Natural killer cell (primary cell): Measurements from ENCODE around the gene ZNF280C. TPM values are rescaled to one million over a fixed set of nuclear protein-coding genes. Genes with fewer than 3 reads are reported as not detected.

Source experiments
- ATAC-seq, 3 donors: fragments of 150-1000 bp in 2 of 3; fragments of 200-7000 bp in 1 of 3; cut with Tn5 transposase; 1 replicate in 1 of 3; 2 replicates in 2 of 3; pipeline ENCODE4 v1.10.0; 2021; ENCODE audit warnings: mild to moderate bottlenecking in 2 of 3, moderate library complexity in 2 of 3
- DNase-seq, 2 donors: peaks; one replicate each; pipeline versions ENCODE4 v3.0.0 to v3.0.0-alpha.2; 2013 to 2021; ENCODE audit warnings: mixed read lengths in 1 of 2
- H3K27ac ChIP-seq: one replicate; pipeline ENCODE4 v1.5.1; 2013; ENCODE audit warnings: mild to moderate bottlenecking, low read length
- H3K27me3 ChIP-seq: one replicate; pipeline ENCODE4 v1.6.1; 2013; ENCODE audit warnings: low read length; ENCODE audit not compliant: control insufficient read depth, insufficient read depth
- H3K36me3 ChIP-seq: one replicate; pipeline ENCODE4 v1.6.1; 2013; ENCODE audit warnings: low read length; ENCODE audit not compliant: control insufficient read depth, insufficient read depth
- H3K4me1 ChIP-seq: one replicate; pipeline ENCODE4 v1.6.1; 2013; ENCODE audit warnings: low read length; ENCODE audit not compliant: control insufficient read depth, insufficient read depth
- H3K4me3 ChIP-seq: one replicate; pipeline ENCODE4 v1.5.1; 2013; ENCODE audit warnings: low read length
- H3K9me3 ChIP-seq: one replicate; pipeline ENCODE4 v1.6.1; 2013; ENCODE audit warnings: low read length; ENCODE audit not compliant: control insufficient read depth, insufficient read depth
- H3K27ac Mint-ChIP-seq, 2 donors: one replicate each; pipeline ENCODE4 v1.8.0; 2022; ENCODE audit warnings: mild to moderate bottlenecking in 2 of 2, mixed read lengths in 2 of 2, moderate library complexity in 1 of 2
- H3K27me3 Mint-ChIP-seq, 2 donors: one replicate each; pipeline ENCODE4 v1.8.0; 2022; ENCODE audit warnings: low read depth in 2 of 2, mixed read lengths in 2 of 2
- H3K36me3 Mint-ChIP-seq: one replicate; pipeline ENCODE4 v1.8.0; 2022; ENCODE audit warnings: mixed read lengths
- H3K4me1 Mint-ChIP-seq, 2 donors: one replicate each; pipeline ENCODE4 v1.8.0; 2022; ENCODE audit warnings: mixed read lengths in 2 of 2
- H3K4me3 Mint-ChIP-seq: one replicate; pipeline ENCODE4 v1.8.0; 2022; ENCODE audit warnings: mild to moderate bottlenecking, moderate library complexity, mixed read lengths
- H3K9me3 Mint-ChIP-seq, 2 donors: one replicate each; pipeline ENCODE4 v1.8.0; 2022; ENCODE audit warnings: mixed read lengths in 2 of 2
- WGBS: methylation state at CpG from one replicate; pipeline ENCODE4 v1.1.7; 2013; ENCODE audit warnings: missing lambda C conversion rate; ENCODE audit not compliant: insufficient coverage; 5-methylcytosine and 5-hydroxymethylcytosine counted together
- intact Hi-C: fragments of 100-400 bp; cut with micrococcal nuclease; formaldehyde crosslinking; loops from one replicate; pipeline ENCODE4 v1.14.2; 2022
- total RNA-seq, 4 donors: library from RNA; stranded (reverse); fragments of 120-200 nt in 1 of 4; gene quantifications; one replicate each; pipeline versions ENCODE4 v1.2.3 to v1.2.4, GENCODE V29; 2013 to 2022
- TF ChIP-seq, protein P1 (sequence below): fragments of 200-600 bp; IDR thresholded peaks from one replicate; pipeline ENCODE4 v1.8.0; 2022; ENCODE audit warnings: antibody characterized with exemption

The ZNF280C gene
- total RNA-seq, 3 donors from 2014 or later (not counting 1 experiment from before 2014, with no cell fraction given): 5.5 to 6.0 (median 5.8) TPM

DNA sequence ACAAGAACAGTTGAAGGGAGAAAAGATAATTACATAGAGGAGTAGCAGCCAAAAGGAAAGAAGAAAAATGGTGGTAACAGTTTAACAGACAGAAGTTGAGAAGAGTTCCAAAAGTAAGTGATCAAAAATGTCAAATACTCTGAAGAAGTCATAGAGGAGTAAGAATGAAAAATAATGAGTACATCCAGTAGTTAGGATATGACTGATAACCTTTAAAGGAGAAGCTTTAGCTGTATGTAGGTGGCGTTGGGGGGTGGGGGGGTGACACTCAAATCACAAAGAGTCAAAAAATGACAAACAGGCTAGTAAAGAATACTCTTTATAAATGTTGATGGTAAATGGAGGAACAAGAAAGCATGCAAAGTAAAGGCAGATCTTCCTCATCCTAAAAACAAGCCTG lies 56.3 kb downstream of the ZNF280C start:
- H3K27ac Mint-ChIP-seq: no peak overlapping the region
- no peak overlapping the region for H3K27ac ChIP-seq
- H3K36me3 ChIP-seq: peaks cover 3% of the 10 kb centered on the region
- no CpG with 5 or more reads among the region's 1 CpG for WGBS
- intact Hi-C loops: no loop called here
- H3K9me3 Mint-ChIP-seq: no peaks in the 10 kb centered on the region
- ATAC-seq (no peak), DNase-seq (no peak)
- no peaks in the 10 kb centered on the region for H3K4me1 ChIP-seq
- peaks cover 0 to 7% of the 10 kb centered on the region in 2 donors for H3K27me3 Mint-ChIP-seq
- no peak overlapping the region for H3K4me3 Mint-ChIP-seq
- H3K4me3 ChIP-seq: no peak overlapping the region
- H3K9me3 ChIP-seq: no peaks in the 10 kb centered on the region
- H3K36me3 Mint-ChIP-seq: peaks cover 7% of the 10 kb centered on the region
- TF ChIP-seq, protein P1, sequence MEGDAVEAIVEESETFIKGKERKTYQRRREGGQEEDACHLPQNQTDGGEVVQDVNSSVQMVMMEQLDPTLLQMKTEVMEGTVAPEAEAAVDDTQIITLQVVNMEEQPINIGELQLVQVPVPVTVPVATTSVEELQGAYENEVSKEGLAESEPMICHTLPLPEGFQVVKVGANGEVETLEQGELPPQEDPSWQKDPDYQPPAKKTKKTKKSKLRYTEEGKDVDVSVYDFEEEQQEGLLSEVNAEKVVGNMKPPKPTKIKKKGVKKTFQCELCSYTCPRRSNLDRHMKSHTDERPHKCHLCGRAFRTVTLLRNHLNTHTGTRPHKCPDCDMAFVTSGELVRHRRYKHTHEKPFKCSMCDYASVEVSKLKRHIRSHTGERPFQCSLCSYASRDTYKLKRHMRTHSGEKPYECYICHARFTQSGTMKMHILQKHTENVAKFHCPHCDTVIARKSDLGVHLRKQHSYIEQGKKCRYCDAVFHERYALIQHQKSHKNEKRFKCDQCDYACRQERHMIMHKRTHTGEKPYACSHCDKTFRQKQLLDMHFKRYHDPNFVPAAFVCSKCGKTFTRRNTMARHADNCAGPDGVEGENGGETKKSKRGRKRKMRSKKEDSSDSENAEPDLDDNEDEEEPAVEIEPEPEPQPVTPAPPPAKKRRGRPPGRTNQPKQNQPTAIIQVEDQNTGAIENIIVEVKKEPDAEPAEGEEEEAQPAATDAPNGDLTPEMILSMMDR: no peak
- no peaks in the 10 kb centered on the region for H3K4me1 Mint-ChIP-seq
- no peaks in the 10 kb centered on the region for H3K27me3 ChIP-seq

DNA sequence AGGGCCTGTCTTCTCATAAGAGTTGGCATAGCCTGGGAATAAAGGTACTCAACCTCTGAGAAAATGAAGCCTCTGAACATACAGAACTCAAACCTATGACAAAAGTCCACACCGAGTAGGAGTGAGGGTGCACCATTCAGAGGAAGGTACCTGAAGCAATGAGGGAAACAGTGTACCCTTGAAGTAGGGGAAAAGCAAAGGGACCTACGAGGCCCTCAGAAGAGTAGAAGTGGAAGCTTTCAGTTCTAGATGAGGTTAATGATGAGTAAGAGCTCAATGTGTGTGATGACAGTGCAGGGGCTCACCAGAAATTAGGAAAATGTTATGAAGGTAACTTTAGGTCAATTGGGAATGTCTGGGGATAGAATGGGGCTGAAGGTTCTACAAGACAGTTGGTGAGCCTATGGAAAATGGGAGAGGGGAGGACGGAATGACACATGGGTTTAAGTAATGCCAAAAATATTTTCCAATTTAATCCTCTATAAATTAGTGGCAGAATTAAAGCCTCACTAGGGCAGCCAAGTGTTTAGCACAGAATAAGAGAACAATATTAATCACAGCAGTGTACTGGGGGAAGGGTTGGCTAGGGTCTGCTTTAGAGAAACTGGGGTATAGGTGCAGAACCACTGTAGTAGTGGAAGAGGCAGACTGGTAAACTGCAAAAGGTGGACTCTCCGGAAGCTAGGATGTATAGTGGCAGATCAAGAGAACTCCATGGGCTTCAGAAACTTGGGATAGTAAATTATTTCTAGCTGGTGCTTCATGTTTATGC lies 57.1 kb downstream of the ZNF280C start:
- Mint-ChIP-seq H3K4me1 (no peaks in the 10 kb centered on the region), H3K9me3 (no peaks in the 10 kb centered on the region), H3K27ac (no peak overlapping the region), H3K4me3 (no peak overlapping the region), H3K36me3 (peaks cover 7% of the 10 kb centered on the region), H3K27me3 (peaks cover 0 to 7% of the 10 kb centered on the region in 2 donors)
- Histone ChIP-seq H3K36me3 (peaks cover 3% of the 10 kb centered on the region), H3K9me3 (no peaks in the 10 kb centered on the region), H3K4me3 (no peak overlapping the region), H3K27ac (no peak overlapping the region), H3K27me3 (no peaks in the 10 kb centered on the region), H3K4me1 (no peaks in the 10 kb centered on the region)
- intact Hi-C loops: no loop called here
- TF ChIP-seq, protein P1: no peak
- no peak for DNase-seq
- no peak for ATAC-seq
- WGBS: 91% methylated on average over 3 of the region's 4 CpGs

DNA sequence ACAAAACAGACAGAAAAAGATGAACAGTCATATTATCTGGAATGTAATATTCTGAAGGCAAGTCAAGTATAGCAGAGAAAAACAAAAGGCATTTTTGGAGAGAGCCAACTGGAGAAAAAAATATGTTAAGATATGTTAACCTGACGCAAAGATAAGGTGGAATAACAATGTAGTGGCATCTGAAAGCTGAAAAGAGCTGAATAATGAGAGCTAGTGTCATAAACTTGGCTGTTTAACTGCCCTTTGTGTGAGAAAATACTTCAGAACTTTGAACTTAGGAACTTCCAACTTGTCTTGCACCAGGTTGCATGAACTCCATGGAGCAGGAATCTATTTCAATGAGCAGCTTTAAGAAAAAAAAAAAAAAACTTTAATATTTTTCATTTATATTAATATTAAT lies 64.1 kb downstream of the ZNF280C start:
- Mint-ChIP-seq H3K36me3 (no peaks in the 10 kb centered on the region), H3K4me3 (no peak overlapping the region), H3K27ac (no peak overlapping the region), H3K9me3 (no peaks in the 10 kb centered on the region), H3K4me1 (no peaks in the 10 kb centered on the region), H3K27me3 (no peaks in the 10 kb centered on the region)
- DNase-seq: no peak
- intact Hi-C loops: no loop called here
- no peak overlapping the region for H3K4me3 ChIP-seq
- no peaks in the 10 kb centered on the region for H3K9me3 ChIP-seq
- H3K4me1 ChIP-seq: no peaks in the 10 kb centered on the region
- H3K27me3 ChIP-seq: no peaks in the 10 kb centered on the region
- TF ChIP-seq, protein P1: no peak
- H3K27ac ChIP-seq: no peak overlapping the region
- H3K36me3 ChIP-seq: no peaks in the 10 kb centered on the region
- WGBS: 100% methylated on average over 1 of the region's 1 CpG
- ATAC-seq: no peak

DNA sequence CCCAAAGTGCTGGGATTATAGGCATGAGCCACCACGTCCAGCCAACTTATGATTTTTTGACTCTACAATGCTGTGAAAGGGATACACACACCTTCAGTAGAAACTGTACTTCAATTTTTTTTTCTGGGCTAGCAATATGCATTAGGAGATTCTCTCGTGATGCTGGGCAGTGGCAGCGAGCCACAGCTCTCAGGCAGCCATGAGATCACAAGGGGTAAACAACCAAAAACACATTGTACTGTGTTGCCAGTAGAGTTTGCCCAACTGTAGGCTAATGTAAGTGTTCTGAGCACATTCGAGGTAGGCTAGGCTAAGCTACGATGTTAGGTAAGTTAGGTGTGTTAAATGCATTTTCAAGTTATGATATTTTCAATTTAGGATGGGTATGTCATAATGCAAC lies 71.2 kb downstream of the ZNF280C start:
- H3K4me1 ChIP-seq: no peaks in the 10 kb centered on the region
- ATAC-seq (no peak), DNase-seq (no peak)
- H3K27me3 ChIP-seq: no peaks in the 10 kb centered on the region
- Mint-ChIP-seq H3K4me3 (no peak overlapping the region), H3K27me3 (peaks cover 0 to 5% of the 10 kb centered on the region in 2 donors), H3K9me3 (no peaks in the 10 kb centered on the region), H3K27ac (no peak overlapping the region), H3K36me3 (no peaks in the 10 kb centered on the region), H3K4me1 (no peaks in the 10 kb centered on the region)
- TF ChIP-seq, protein P1: no peak
- intact Hi-C loops: loop anchor here (10.0 kb wide), 1 partner anchor 593 kb away; no protein-coding TSS in a partner anchor
- no peaks in the 10 kb centered on the region for H3K36me3 ChIP-seq
- H3K27ac ChIP-seq: no peak overlapping the region
- no peak overlapping the region for H3K4me3 ChIP-seq
- no peaks in the 10 kb centered on the region for H3K9me3 ChIP-seq
- 88% methylated on average over 5 of the region's 5 CpGs for WGBS
